ENCODE data around the gene RAB11FIP5. TPM values are rescaled to one million over a fixed set of nuclear protein-coding genes. Genes with fewer than 3 reads are reported as not detected.

Gene RAB11FIP5
- total RNA-seq, 2 experiments from 2014 or later, result 12.6 to 13.8 TPM

GRCh38 chr2:73083886-73084800, 28.6 kb downstream of the RAB11FIP5 start:
- no peak for ATAC-seq (ENCODE audit: poor library complexity)
- no peak for DNase-seq
- CTCF ChIA-PET, result interaction anchor here (3.4 kb wide), 1 partner anchor 93 kb away, joined by 30 read pairs; no protein-coding TSS in a partner anchor
- Histone ChIP-seq H3K27me3 (ENCODE audit: control insufficient read depth in 1 of 2, insufficient read depth in 2 of 2, low read length in 2 of 2) (no peaks in the 10 kb centered on the region), H3K4me1 (ENCODE audit: insufficient read depth, low read length) (peaks cover 3% of the 10 kb centered on the region), H3K27ac (ENCODE audit: low read depth in 1 of 2, low read length in 2 of 2) (no peak overlapping the region), H3K4me3 (ENCODE audit: low read length) (no peak overlapping the region), H3K36me3 (ENCODE audit: insufficient read depth, low read length) (no peaks in the 10 kb centered on the region), H3K9me3 (ENCODE audit: control insufficient read depth in 1 of 2, insufficient read depth in 1 of 2, low read length in 2 of 2) (no peaks in the 10 kb centered on the region)
- Mint-ChIP-seq H3K9me3 (no peaks in the 10 kb centered on the region), H3K4me1 (ENCODE audit: low read depth) (no peaks in the 10 kb centered on the region), H3K36me3 (ENCODE audit: low read depth) (no peaks in the 10 kb centered on the region), H3K27me3 (no peaks in the 10 kb centered on the region), H3K27ac (no peak overlapping the region), H3K4me3 (no peak overlapping the region)
- no peak for TF ChIP-seq CTCF (IDR thresholded peaks at IDR 0.05)
- POLR2A ChIA-PET, result no interaction called here
- intact Hi-C loops (cut with DNase I, micrococcal nuclease), result no loop called here

- H3K4me1 Mint-ChIP-seq (ENCODE audit: low read depth), result no peaks in the 10 kb centered on the region
- H3K36me3 ChIP-seq (ENCODE audit: insufficient read depth, low read length), result no peaks in the 10 kb centered on the region
- H3K4me3 Mint-ChIP-seq, result no peak overlapping the region
- H3K36me3 Mint-ChIP-seq (ENCODE audit: low read depth), result no peaks in the 10 kb centered on the region
- CTCF ChIA-PET, result interaction anchor here (1.3 kb wide), 1 partner anchor 95 kb away, joined by 4 read pairs; no protein-coding TSS in a partner anchor
- H3K4me1 ChIP-seq (ENCODE audit: insufficient read depth, low read length), result peaks cover 3% of the 10 kb centered on the region
- no peak overlapping the region for H3K4me3 ChIP-seq (ENCODE audit: low read length)
- no peak overlapping the region for H3K27ac Mint-ChIP-seq
- no peak for DNase-seq
- no peak overlapping the region for H3K27ac ChIP-seq (ENCODE audit: low read depth in 1 of 2, low read length in 2 of 2)
- no peaks in the 10 kb centered on the region for H3K27me3 ChIP-seq (ENCODE audit: control insufficient read depth in 1 of 2, insufficient read depth in 2 of 2, low read length in 2 of 2)
- ATAC-seq (ENCODE audit: poor library complexity), result no peak
- POLR2A ChIA-PET, result no interaction called here
- H3K27me3 Mint-ChIP-seq, result no peaks in the 10 kb centered on the region
- intact Hi-C loops (cut with DNase I, micrococcal nuclease), result no loop called here
- no peak for TF ChIP-seq CTCF (IDR thresholded peaks at IDR 0.05)
- H3K9me3 Mint-ChIP-seq, result no peaks in the 10 kb centered on the region
- H3K9me3 ChIP-seq (ENCODE audit: control insufficient read depth in 1 of 2, insufficient read depth in 1 of 2, low read length in 2 of 2), result no peaks in the 10 kb centered on the region
Measured at GRCh38 chr2:73082523-73083410, 30.0 kb downstream of the RAB11FIP5 start.

GRCh38 chr2:73081181-73081671, 31.5 kb downstream of the RAB11FIP5 start:
- Histone ChIP-seq H3K4me3 (ENCODE audit: low read length) (no peak overlapping the region), H3K36me3 (ENCODE audit: insufficient read depth, low read length) (no peaks in the 10 kb centered on the region), H3K27me3 (ENCODE audit: control insufficient read depth in 1 of 2, insufficient read depth in 2 of 2, low read length in 2 of 2) (no peaks in the 10 kb centered on the region), H3K4me1 (ENCODE audit: insufficient read depth, low read length) (peaks cover 3% of the 10 kb centered on the region), H3K27ac (ENCODE audit: low read depth in 1 of 2, low read length in 2 of 2) (no peak overlapping the region), H3K9me3 (ENCODE audit: control insufficient read depth in 1 of 2, insufficient read depth in 1 of 2, low read length in 2 of 2) (no peaks in the 10 kb centered on the region)
- DNase-seq, result no peak
- no peak for ATAC-seq (ENCODE audit: poor library complexity)
- ChIA-PET POLR2A (interaction anchor here (1.5 kb wide), 1 partner anchor 10 kb away, joined by 3 read pairs; the partner anchor contains the start of gene SFXN5), CTCF (interaction anchor here (2.0 kb wide), 1 partner anchor 96 kb away, joined by 6 read pairs; no protein-coding TSS in a partner anchor)
- no peak for TF ChIP-seq CTCF (IDR thresholded peaks at IDR 0.05)
- no peak overlapping the region for H3K27ac Mint-ChIP-seq
- H3K9me3 Mint-ChIP-seq, result no peaks in the 10 kb centered on the region
- intact Hi-C loops (cut with DNase I, micrococcal nuclease), result no loop called here
- H3K4me3 Mint-ChIP-seq, result no peak overlapping the region
- no peaks in the 10 kb centered on the region for H3K4me1 Mint-ChIP-seq (ENCODE audit: low read depth)
- no peaks in the 10 kb centered on the region for H3K27me3 Mint-ChIP-seq
- no peaks in the 10 kb centered on the region for H3K36me3 Mint-ChIP-seq (ENCODE audit: low read depth)

All from CD4-positive, alpha-beta T cell (primary cell).